HCT116 (cell line): ENCODE data around the gene TADA2B. TPM values are rescaled to one million over a fixed set of nuclear protein-coding genes. Genes with fewer than 3 reads are reported as not detected.

Source experiments
- ATAC-seq: fragments of 200-7000 bp; cut with Tn5 transposase; 2 replicates; pipeline ENCODE4 v1.9.1; 2020; ENCODE audit warnings: mild to moderate bottlenecking, moderate library complexity
- BruUV-seq: library from RNA; stranded (reverse); fragments of 400-500 nt; replicated peaks from 2 replicates; lab custom pipeline; 2021; lab: Mats Ljungman, UMichigan
- CTCF ChIA-PET: fragments of 300-600 bp; sonication (Branson Sonifier 250); formaldehyde crosslinking; loops from one replicate; lab custom pipeline; 2021; ENCODE audit warnings: antibody characterized with exemption; lab: Charles Lee
- POLR2A ChIA-PET: fragments of 300-600, 350-600 bp; sonication (Branson Sonifier 250); formaldehyde crosslinking; loops from one replicate; lab custom pipeline; 2021; ENCODE audit warnings: antibody characterized with exemption; lab: Charles Lee
- RAD21 ChIA-PET, 2 experiments: fragments of 300-600 bp; sonication (Branson Sonifier 250); formaldehyde crosslinking; loops; one replicate each; lab custom pipeline; 2023; ENCODE audit warnings: low total read pairs in 2 of 2; ENCODE audit not compliant: uncharacterized antibody in 2 of 2, unreplicated experiment in 2 of 2, low non-redundant PET in 1 of 2; lab: Charles Lee
- DNase-seq: peaks from one replicate; pipeline ENCODE4 v3.0.0-alpha.2; 2010; ENCODE audit warnings: low read depth, low spot score
- H2AFZ ChIP-seq: fragments of 200-600 bp; shearing (Covaris generic), sonication (generic); 2 replicates; pipeline ENCODE4 v1.6.1; 2017; ENCODE audit warnings: low read depth, mixed run types, mixed read lengths, antibody characterized with exemption, low read length; ENCODE audit not compliant: poor library complexity, severe bottlenecking
- H3K27ac ChIP-seq: 2 replicates; pipeline ENCODE4 v1.5.1; 2012; ENCODE audit warnings: low read depth, low read length
- H3K27me3 ChIP-seq: fragments of 200-600 bp; sonication (generic); 2 replicates; pipeline ENCODE4 v1.6.1; 2016; ENCODE audit warnings: mixed run types, low read length, mixed read lengths; ENCODE audit not compliant: insufficient read depth
- H3K36me3 ChIP-seq, 2 experiments: fragments of 200-500 bp in 1 of 2; fragments of 200-600 bp in 1 of 2; sonication (Bioruptor generic) in 1 of 2; sonication (generic) in 1 of 2; 2 replicates each; pipeline versions ENCODE4 v1.5.1 to v1.6.1; 2014 to 2016; ENCODE audit warnings: low read length in 2 of 2, inconsistent platforms in 1 of 2, mixed read lengths in 1 of 2, mixed run types in 1 of 2; ENCODE audit not compliant: insufficient read depth in 2 of 2, control insufficient read depth in 1 of 2
- H3K4me1 ChIP-seq, 2 experiments: fragments of 200-600 bp in 1 of 2; sonication (generic) in 1 of 2; 2 replicates each; pipeline versions ENCODE4 v1.5.1 to v1.6.1; 2012 to 2017; ENCODE audit warnings: low read length in 2 of 2, inconsistent platforms in 1 of 2, mild to moderate bottlenecking in 1 of 2, mixed read lengths in 1 of 2, mixed run types in 1 of 2, moderate library complexity in 1 of 2; ENCODE audit not compliant: insufficient read depth in 2 of 2, control insufficient read depth in 1 of 2
- H3K4me2 ChIP-seq: fragments of 200-600 bp; sonication (generic); 2 replicates; pipeline ENCODE4 v1.6.1; 2017; ENCODE audit warnings: mixed run types, low read length, mixed read lengths
- H3K4me3 ChIP-seq, 2 experiments: fragments of 200-600 bp in 1 of 2; sonication (generic) in 1 of 2; replicated peaks in 1 of 2; 2 replicates each; pipeline ENCODE4 v1.5.1; 2011 to 2016; ENCODE audit warnings: low read length in 2 of 2, control low read depth in 1 of 2, low read depth in 1 of 2, mild to moderate bottlenecking in 1 of 2, mixed read lengths in 1 of 2, mixed run types in 1 of 2
- H3K79me2 ChIP-seq: fragments of 200-600 bp; sonication (generic); 2 replicates; pipeline ENCODE4 v1.6.1; 2017; ENCODE audit warnings: mild to moderate bottlenecking, mixed run types, low read length, moderate library complexity, mixed read lengths; ENCODE audit not compliant: insufficient read depth
- H3K9ac ChIP-seq: fragments of 200-600 bp; sonication (generic); 2 replicates; pipeline ENCODE4 v1.6.1; 2016; ENCODE audit warnings: low read length, mixed read lengths
- H3K9me2 ChIP-seq: fragments of 200-600 bp; sonication (generic), shearing (Covaris generic); 2 replicates; pipeline ENCODE4 v1.6.1; 2017; ENCODE audit warnings: mixed run types, mild to moderate bottlenecking, moderate library complexity; ENCODE audit not compliant: insufficient read depth
- H3K9me3 ChIP-seq, 2 experiments: fragments of 200-500 bp in 1 of 2; fragments of 200-600 bp in 1 of 2; sonication (Bioruptor generic) in 1 of 2; sonication (generic) in 1 of 2; 2 replicates each; pipeline ENCODE4 v1.6.1; 2014 to 2017; ENCODE audit warnings: low read length in 2 of 2, mixed read lengths in 2 of 2, inconsistent platforms in 1 of 2, low read depth in 1 of 2, mild to moderate bottlenecking in 1 of 2, mixed run types in 1 of 2, moderate library complexity in 1 of 2; ENCODE audit not compliant: control insufficient read depth in 1 of 2, insufficient read depth in 1 of 2
- H4K20me1 ChIP-seq: fragments of 200-600 bp; sonication (generic), shearing (Covaris generic); 2 replicates; pipeline ENCODE4 v1.6.1; 2017; ENCODE audit warnings: mixed run types, mild to moderate bottlenecking, moderate library complexity; ENCODE audit not compliant: insufficient read depth
- CBX3 ChIP-seq: IDR thresholded peaks from 2 replicates; pipeline ENCODE4 v1.6.1; 2012; ENCODE audit warnings: low read depth
- EGR1 ChIP-seq: IDR thresholded peaks from 2 replicates; pipeline ENCODE4 v1.6.1; 2012; ENCODE audit warnings: low read depth
- EZH2 ChIP-seq: fragments of 200-600 bp; sonication (generic); IDR thresholded peaks from 2 replicates; pipeline ENCODE4 v1.6.1; 2017; ENCODE audit warnings: antibody characterized with exemption, mixed run types
- POLR2A ChIP-seq: IDR thresholded peaks from 2 replicates; pipeline ENCODE4 v1.7.0; 2011; ENCODE audit warnings: borderline replicate concordance; ENCODE audit not compliant: insufficient read depth, insufficient read length; ENCODE audit errors: extremely low read depth
- POLR2AphosphoS5 ChIP-seq: IDR thresholded peaks from 2 replicates; pipeline ENCODE4 v1.6.1; 2011; ENCODE audit warnings: mild to moderate bottlenecking, low read depth, low read length, moderate library complexity
- SIN3A ChIP-seq: IDR thresholded peaks from 2 replicates; pipeline ENCODE4 v1.6.1; 2012; ENCODE audit warnings: low read depth
- SRF ChIP-seq: IDR thresholded peaks from 2 replicates; pipeline ENCODE4 v1.6.1; 2012; ENCODE audit warnings: low read depth
- TCF7L2 ChIP-seq: IDR thresholded peaks from 2 replicates; pipeline ENCODE4 v1.7.0; 2011; ENCODE audit warnings: borderline replicate concordance, inconsistent platforms; ENCODE audit not compliant: insufficient read depth, insufficient read length; ENCODE audit errors: extremely low read depth
- YY1 ChIP-seq: IDR thresholded peaks from 2 replicates; pipeline ENCODE4 v1.6.1; 2011; ENCODE audit warnings: low read length, low read depth, moderate library complexity, mild to moderate bottlenecking; ENCODE audit not compliant: insufficient replicate concordance; ENCODE audit errors: extremely low read depth
- intact Hi-C: fragments of 100-400 bp; cut with micrococcal nuclease; formaldehyde crosslinking; loops from 2 replicates; pipeline ENCODE4 v1.10.0; 2022
- total RNA-seq: library from RNA; stranded (reverse); gene quantifications from one replicate; pipeline ENCODE4 v1.2.1, GENCODE V29; 2021; ENCODE audit not compliant: unreplicated experiment
- TF ChIP-seq, protein P1 (sequence below): IDR thresholded peaks from 2 replicates; pipeline ENCODE4 v1.6.1; 2011; ENCODE audit warnings: mild to moderate bottlenecking, low read length, moderate library complexity; ENCODE audit not compliant: insufficient replicate concordance; ENCODE audit errors: extremely low read depth
- TF ChIP-seq, protein P2 (sequence below): IDR thresholded peaks from 2 replicates; pipeline ENCODE4 v1.6.1; 2012
- TF ChIP-seq, protein P3 (sequence below), 3 experiments: fragments of 200-600 bp in 1 of 3; sonication (generic) in 1 of 3; IDR thresholded peaks in 2 of 3; conservative IDR thresholded peaks in 1 of 3; 2 replicates each; pipeline ENCODE4 v1.5.1; 2012 to 2017; ENCODE audit warnings: low read depth in 2 of 3, low read length in 2 of 3, antibody characterized with exemption in 1 of 3, borderline replicate concordance in 1 of 3, control low read depth in 1 of 3, mild to moderate bottlenecking in 1 of 3, mixed read lengths in 1 of 3, mixed run types in 1 of 3, moderate library complexity in 1 of 3; ENCODE audit not compliant: insufficient read depth in 1 of 3
- TF ChIP-seq, protein P4 (sequence below): IDR thresholded peaks from 2 replicates; pipeline ENCODE4 v1.6.1; 2012; ENCODE audit warnings: low read depth

The TADA2B gene
- total RNA-seq, 1 experiment from 2014 or later: 13.4 TPM

DNA sequence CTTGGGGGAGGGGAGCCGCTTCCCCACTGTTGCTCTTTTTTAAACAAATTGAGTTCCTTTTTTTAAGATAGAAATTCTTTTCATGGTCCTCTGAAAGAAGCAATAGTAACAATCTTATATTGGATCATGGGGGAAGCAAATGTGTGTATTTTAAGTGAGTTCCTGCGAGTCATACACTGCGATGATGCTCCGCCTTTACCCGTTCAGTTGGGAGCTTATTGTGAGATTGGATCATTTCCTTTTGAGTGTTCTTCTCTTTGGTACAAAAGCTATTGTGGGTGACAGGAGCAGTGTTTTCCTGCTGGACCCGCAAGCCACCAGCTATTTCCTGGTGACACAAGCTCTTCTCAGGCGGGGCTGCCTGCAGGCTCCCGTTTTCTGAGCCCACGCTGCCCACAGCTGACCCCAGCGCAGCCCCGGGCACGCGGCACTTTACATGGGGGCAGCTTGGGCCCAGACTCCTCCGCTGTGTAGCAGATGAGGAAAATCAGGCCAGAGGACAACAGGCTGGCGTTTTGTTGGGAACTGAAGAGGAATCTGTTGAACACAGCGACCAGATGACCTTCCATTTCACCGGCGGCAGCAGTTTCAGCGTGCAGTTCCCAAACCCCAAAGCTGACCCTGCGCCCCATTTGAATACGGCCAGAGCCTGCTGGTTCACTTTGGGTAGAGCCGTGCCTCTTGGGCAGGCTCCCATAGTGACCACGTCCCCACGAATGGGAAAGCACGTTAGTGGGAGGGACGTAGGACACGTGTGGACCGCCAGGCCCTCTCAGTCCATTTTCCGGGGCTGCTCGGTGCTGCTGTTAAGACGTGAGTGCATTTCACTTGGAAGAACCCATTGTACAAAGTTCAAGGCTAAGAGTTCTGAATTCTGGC is 12.2 kb downstream of the TADA2B start:
- TF ChIP-seq EZH2 (no peak), EGR1 (no peak), YY1 (no peak), CBX3 (no peak), POLR2A (no peak), TCF7L2 (no peak), POLR2AphosphoS5 (no peak), SRF (no peak), SIN3A (no peak)
- TF ChIP-seq, protein P1, sequence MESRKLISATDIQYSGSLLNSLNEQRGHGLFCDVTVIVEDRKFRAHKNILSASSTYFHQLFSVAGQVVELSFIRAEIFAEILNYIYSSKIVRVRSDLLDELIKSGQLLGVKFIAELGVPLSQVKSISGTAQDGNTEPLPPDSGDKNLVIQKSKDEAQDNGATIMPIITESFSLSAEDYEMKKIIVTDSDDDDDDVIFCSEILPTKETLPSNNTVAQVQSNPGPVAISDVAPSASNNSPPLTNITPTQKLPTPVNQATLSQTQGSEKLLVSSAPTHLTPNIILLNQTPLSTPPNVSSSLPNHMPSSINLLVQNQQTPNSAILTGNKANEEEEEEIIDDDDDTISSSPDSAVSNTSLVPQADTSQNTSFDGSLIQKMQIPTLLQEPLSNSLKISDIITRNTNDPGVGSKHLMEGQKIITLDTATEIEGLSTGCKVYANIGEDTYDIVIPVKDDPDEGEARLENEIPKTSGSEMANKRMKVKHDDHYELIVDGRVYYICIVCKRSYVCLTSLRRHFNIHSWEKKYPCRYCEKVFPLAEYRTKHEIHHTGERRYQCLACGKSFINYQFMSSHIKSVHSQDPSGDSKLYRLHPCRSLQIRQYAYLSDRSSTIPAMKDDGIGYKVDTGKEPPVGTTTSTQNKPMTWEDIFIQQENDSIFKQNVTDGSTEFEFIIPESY: no peak
- TF ChIP-seq, protein P2, sequence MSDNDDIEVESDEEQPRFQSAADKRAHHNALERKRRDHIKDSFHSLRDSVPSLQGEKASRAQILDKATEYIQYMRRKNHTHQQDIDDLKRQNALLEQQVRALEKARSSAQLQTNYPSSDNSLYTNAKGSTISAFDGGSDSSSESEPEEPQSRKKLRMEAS: no peak
- TF ChIP-seq, protein P3, sequence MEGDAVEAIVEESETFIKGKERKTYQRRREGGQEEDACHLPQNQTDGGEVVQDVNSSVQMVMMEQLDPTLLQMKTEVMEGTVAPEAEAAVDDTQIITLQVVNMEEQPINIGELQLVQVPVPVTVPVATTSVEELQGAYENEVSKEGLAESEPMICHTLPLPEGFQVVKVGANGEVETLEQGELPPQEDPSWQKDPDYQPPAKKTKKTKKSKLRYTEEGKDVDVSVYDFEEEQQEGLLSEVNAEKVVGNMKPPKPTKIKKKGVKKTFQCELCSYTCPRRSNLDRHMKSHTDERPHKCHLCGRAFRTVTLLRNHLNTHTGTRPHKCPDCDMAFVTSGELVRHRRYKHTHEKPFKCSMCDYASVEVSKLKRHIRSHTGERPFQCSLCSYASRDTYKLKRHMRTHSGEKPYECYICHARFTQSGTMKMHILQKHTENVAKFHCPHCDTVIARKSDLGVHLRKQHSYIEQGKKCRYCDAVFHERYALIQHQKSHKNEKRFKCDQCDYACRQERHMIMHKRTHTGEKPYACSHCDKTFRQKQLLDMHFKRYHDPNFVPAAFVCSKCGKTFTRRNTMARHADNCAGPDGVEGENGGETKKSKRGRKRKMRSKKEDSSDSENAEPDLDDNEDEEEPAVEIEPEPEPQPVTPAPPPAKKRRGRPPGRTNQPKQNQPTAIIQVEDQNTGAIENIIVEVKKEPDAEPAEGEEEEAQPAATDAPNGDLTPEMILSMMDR (IDR thresholded peaks at IDR 0.05 in 2 of 3, conservative IDR thresholded peaks at IDR 0.05 in 1 of 3; ENCODE audit: borderline replicate concordance in 1 of 3, insufficient read depth in 1 of 3, low read depth in 2 of 3, low read length in 2 of 3): no peak
- TF ChIP-seq, protein P4, sequence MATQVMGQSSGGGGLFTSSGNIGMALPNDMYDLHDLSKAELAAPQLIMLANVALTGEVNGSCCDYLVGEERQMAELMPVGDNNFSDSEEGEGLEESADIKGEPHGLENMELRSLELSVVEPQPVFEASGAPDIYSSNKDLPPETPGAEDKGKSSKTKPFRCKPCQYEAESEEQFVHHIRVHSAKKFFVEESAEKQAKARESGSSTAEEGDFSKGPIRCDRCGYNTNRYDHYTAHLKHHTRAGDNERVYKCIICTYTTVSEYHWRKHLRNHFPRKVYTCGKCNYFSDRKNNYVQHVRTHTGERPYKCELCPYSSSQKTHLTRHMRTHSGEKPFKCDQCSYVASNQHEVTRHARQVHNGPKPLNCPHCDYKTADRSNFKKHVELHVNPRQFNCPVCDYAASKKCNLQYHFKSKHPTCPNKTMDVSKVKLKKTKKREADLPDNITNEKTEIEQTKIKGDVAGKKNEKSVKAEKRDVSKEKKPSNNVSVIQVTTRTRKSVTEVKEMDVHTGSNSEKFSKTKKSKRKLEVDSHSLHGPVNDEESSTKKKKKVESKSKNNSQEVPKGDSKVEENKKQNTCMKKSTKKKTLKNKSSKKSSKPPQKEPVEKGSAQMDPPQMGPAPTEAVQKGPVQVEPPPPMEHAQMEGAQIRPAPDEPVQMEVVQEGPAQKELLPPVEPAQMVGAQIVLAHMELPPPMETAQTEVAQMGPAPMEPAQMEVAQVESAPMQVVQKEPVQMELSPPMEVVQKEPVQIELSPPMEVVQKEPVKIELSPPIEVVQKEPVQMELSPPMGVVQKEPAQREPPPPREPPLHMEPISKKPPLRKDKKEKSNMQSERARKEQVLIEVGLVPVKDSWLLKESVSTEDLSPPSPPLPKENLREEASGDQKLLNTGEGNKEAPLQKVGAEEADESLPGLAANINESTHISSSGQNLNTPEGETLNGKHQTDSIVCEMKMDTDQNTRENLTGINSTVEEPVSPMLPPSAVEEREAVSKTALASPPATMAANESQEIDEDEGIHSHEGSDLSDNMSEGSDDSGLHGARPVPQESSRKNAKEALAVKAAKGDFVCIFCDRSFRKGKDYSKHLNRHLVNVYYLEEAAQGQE: no peak
- no peak for ATAC-seq
- no peaks in the 10 kb centered on the region for H4K20me1 ChIP-seq
- no peaks in the 10 kb centered on the region for H3K9me2 ChIP-seq
- intact Hi-C loops: no loop called here
- BruUV-seq: no TSS peak
- no peaks in the 10 kb centered on the region for H3K9me3 ChIP-seq
- no peaks in the 10 kb centered on the region for H3K4me1 ChIP-seq
- H3K79me2 ChIP-seq: peaks cover 7% of the 10 kb centered on the region; the same call in 1 of the 2 replicates
- POLR2A ChIA-PET: no interaction called here
- H3K4me2 ChIP-seq: no peak overlapping the region
- DNase-seq: no peak
- RAD21 ChIA-PET: no interaction called here
- H3K27ac ChIP-seq: no peak overlapping the region
- H2AFZ ChIP-seq: no peak overlapping the region
- H3K4me3 ChIP-seq: no peak overlapping the region
- H3K9ac ChIP-seq: no peak overlapping the region
- H3K27me3 ChIP-seq: no peaks in the 10 kb centered on the region
- peaks cover 15 to 23% of the 10 kb centered on the region in 2 experiments; a peak in 3 of 4 replicates for H3K36me3 ChIP-seq
- CTCF ChIA-PET: no interaction called here
